ENCODE data around the gene PNMA8A. TPM values are rescaled to one million over a fixed set of nuclear protein-coding genes. Genes with fewer than 3 reads are reported as not detected.

PNMA8A gene
- total RNA-seq, 1 donor from 2014 or later = not detected

- POLR2A ChIA-PET = no interaction called here
- H3K27ac Mint-ChIP-seq = no peak overlapping the region
- intact Hi-C loops (cut with micrococcal nuclease) = no loop called here
Measured at GRCh38 chr19:46514589-46515289, 43.4 kb upstream of the PNMA8A start.

GRCh38 chr19:46513461-46514236, 42.3 kb upstream of the PNMA8A start:
- peak; percentile 57 for ATAC-seq (ENCODE audit: low read depth)
- no peaks in the 10 kb centered on the region for H3K36me3 Mint-ChIP-seq (ENCODE audit: low read depth)
- intact Hi-C loops (cut with micrococcal nuclease) = loop anchor here (1.0 kb wide), 3 partner anchors 111 to 233 kb away; no protein-coding TSS in a partner anchor
- ChIA-PET CTCF (interaction anchor here (0.8 to 1.3 kb wide), 4 partner anchors 26 to 233 kb away, joined by 3 to 4 read pairs (median 3); no protein-coding TSS in a partner anchor), POLR2A (no interaction called here)
- peaks cover 24% of the 10 kb centered on the region for H3K27me3 Mint-ChIP-seq
- TF ChIP-seq, protein P1, sequence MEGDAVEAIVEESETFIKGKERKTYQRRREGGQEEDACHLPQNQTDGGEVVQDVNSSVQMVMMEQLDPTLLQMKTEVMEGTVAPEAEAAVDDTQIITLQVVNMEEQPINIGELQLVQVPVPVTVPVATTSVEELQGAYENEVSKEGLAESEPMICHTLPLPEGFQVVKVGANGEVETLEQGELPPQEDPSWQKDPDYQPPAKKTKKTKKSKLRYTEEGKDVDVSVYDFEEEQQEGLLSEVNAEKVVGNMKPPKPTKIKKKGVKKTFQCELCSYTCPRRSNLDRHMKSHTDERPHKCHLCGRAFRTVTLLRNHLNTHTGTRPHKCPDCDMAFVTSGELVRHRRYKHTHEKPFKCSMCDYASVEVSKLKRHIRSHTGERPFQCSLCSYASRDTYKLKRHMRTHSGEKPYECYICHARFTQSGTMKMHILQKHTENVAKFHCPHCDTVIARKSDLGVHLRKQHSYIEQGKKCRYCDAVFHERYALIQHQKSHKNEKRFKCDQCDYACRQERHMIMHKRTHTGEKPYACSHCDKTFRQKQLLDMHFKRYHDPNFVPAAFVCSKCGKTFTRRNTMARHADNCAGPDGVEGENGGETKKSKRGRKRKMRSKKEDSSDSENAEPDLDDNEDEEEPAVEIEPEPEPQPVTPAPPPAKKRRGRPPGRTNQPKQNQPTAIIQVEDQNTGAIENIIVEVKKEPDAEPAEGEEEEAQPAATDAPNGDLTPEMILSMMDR (IDR thresholded peaks at IDR 0.05) = no peak
- no peak overlapping the region for H3K4me3 Mint-ChIP-seq
- H3K4me1 Mint-ChIP-seq = no peaks in the 10 kb centered on the region
- no peaks in the 10 kb centered on the region for H3K9me3 Mint-ChIP-seq
- DNase-seq = peak; percentile 74
- H3K27ac Mint-ChIP-seq = no peak overlapping the region

More at GRCh38 chr19:46514589-46515289, 43.4 kb upstream of the PNMA8A start:
- H3K36me3 Mint-ChIP-seq (ENCODE audit: low read depth) = no peaks in the 10 kb centered on the region
- no peak for ATAC-seq (ENCODE audit: low read depth)
- TF ChIP-seq, protein P1 (IDR thresholded peaks at IDR 0.05) = no peak
- peaks cover 19% of the 10 kb centered on the region for H3K27me3 Mint-ChIP-seq
- DNase-seq = no peak
- no peak overlapping the region for H3K4me3 Mint-ChIP-seq
- no peaks in the 10 kb centered on the region for H3K4me1 Mint-ChIP-seq
- no peaks in the 10 kb centered on the region for H3K9me3 Mint-ChIP-seq
- CTCF ChIA-PET = interaction anchor here (0.8 to 1.0 kb wide), 2 partner anchors 27 to 119 kb away, joined by 3 to 4 read pairs; no protein-coding TSS in a partner anchor

GRCh38 chr19:46511237-46511636, 39.9 kb upstream of the PNMA8A start:
- ATAC-seq (ENCODE audit: low read depth) = no peak
- CTCF ChIA-PET = interaction anchor here (0.8 to 2.2 kb wide), 2 partner anchors 18 to 230 kb away, joined by 5 to 6 read pairs; no protein-coding TSS in a partner anchor
- Mint-ChIP-seq H3K36me3 (ENCODE audit: low read depth) (no peaks in the 10 kb centered on the region), H3K27ac (no peak overlapping the region), H3K9me3 (no peaks in the 10 kb centered on the region), H3K4me1 (no peaks in the 10 kb centered on the region), H3K27me3 (peaks cover 36% of the 10 kb centered on the region), H3K4me3 (no peak overlapping the region)
- POLR2A ChIA-PET = no interaction called here
- intact Hi-C loops (cut with micrococcal nuclease) = no loop called here
- no peak for DNase-seq
- TF ChIP-seq, protein P1 (IDR thresholded peaks at IDR 0.05) = no peak

DNA sequence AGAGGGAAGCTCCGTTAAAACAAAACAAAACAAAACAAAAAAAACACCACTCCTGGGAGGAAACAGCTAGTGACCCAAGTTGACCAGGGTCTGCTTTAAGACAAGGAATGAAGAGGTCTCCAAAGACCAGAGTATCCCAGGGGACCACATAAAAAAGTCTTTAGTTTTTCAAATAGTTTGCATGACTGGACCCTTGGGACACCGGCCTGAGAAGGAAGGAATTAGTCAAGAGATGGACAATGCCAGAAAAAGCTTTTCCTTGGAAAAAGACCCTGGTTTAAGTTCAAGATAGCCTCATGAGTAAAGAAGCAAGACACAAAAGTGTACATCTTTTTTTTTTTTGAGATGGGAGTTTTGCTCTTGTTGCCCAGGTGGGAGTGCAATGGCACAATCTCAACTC, 36.8 kb upstream of the PNMA8A start:
- intact Hi-C loops (cut with micrococcal nuclease) = no loop called here
- ChIA-PET CTCF (interaction anchor here (0.7 kb wide), 1 partner anchor 130 kb away, joined by 4 read pairs; no protein-coding TSS in a partner anchor), POLR2A (no interaction called here)
- ATAC-seq (ENCODE audit: low read depth) = no peak
- no peak for DNase-seq
- H3K4me3 Mint-ChIP-seq = no peak overlapping the region
- H3K36me3 Mint-ChIP-seq (ENCODE audit: low read depth) = no peaks in the 10 kb centered on the region
- no peak overlapping the region for H3K27ac Mint-ChIP-seq
- H3K4me1 Mint-ChIP-seq = no peaks in the 10 kb centered on the region
- TF ChIP-seq, protein P1 (IDR thresholded peaks at IDR 0.05) = no peak
- H3K27me3 Mint-ChIP-seq = peaks cover 20% of the 10 kb centered on the region
- no peaks in the 10 kb centered on the region for H3K9me3 Mint-ChIP-seq

GRCh38 chr19:46503848-46504453, 32.6 kb upstream of the PNMA8A start:
- CTCF ChIA-PET = no interaction called here

More at GRCh38 chr19:46503848-46504453, 32.6 kb upstream of the PNMA8A start:
- DNase-seq (no peak), ATAC-seq (ENCODE audit: low read depth) (no peak)
- TF ChIP-seq, protein P1 (IDR thresholded peaks at IDR 0.05) = no peak
- Mint-ChIP-seq H3K4me3 (no peak overlapping the region), H3K27ac (no peak overlapping the region), H3K36me3 (ENCODE audit: low read depth) (no peaks in the 10 kb centered on the region), H3K27me3 (peaks cover 30% of the 10 kb centered on the region), H3K4me1 (no peaks in the 10 kb centered on the region), H3K9me3 (no peaks in the 10 kb centered on the region)
- POLR2A ChIA-PET = no interaction called here
- intact Hi-C loops (cut with micrococcal nuclease) = no loop called here

Measured in activated B cell treated with CpG ODN at 0.5 μM for 24 hours (primary cell).